GM18867 (cell line): ENCODE measurements around the gene BRSK2.
"Not testable (repeated sequence)": the region's sequence is repeated elsewhere in the genome, so short reads cannot be mapped to it uniquely, and the experiment has no call there.

ENCODE experiments used
- ATAC-seq: cut with Tn5 transposase; IDR thresholded peaks from one replicate; pipeline ENCODE4 v1.9.1; 2021; ENCODE audit warnings: mild to moderate bottlenecking, moderate library complexity; ENCODE audit not compliant: unreplicated experiment

The BRSK2 gene

GRCh38 chr11:1406571-1407485 lies 17.1 kb downstream of the BRSK2 start:
- ATAC-seq, result no peak

GRCh38 chr11:1407668-1408067 lies 17.9 kb downstream of the BRSK2 start:
- ATAC-seq, result no peak

DNA sequence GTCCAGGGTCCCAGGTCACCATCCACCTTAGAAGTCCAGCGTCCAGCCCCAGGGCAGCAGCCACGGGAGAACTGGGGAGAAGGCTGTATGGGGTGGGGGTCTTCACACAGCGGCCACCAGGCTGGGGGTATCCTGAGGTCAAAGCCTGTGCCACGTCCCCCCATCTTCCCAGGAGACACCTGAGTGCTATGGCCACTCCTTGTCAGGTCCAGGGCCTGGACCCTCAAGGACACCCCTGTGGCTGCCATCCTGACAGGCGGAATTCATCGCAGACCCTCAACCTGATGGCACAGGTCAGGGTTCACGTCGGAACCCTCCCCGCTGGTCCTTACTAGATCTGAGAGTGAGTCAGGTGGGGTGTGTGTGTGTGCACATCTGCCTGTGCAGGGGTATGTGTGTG lies 18.6 kb downstream of the BRSK2 start:
- ATAC-seq, result no peak

DNA sequence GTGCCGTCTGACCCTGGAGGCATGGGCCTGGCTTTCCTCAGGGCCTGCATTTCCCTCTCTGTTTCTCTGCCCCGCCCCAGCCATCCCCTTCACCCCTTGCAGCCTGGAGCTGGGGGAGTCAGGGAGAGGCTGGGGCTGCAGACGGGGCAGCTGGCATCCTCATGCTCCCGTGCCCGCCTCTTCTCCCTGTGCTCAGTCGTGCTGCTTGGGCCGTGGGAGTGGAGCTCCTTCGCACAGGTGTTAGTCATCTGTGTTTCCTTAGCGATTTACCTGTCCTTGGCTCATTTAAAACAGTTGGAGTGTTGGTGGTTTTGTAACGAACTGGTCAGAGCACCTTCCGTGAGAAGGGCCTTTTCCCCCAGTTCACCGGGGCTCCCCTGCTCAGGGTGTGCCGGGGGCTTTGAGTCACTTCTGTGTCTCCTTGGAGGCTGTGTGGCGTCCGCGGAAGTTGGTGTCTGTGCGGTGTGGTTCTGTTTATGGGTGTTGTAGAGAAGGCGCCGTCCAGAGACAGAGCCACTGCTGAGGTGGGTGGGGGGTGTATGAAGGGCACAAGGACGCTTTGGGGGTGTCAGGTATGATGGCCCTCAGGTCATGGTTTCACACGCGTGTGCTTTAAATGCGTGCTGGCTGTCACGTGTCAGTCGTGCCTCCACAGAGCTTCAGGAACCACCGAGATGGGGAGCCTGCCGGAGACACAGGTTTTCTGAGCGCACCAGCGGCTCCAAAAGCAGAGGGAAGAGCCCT lies 19.5 kb downstream of the BRSK2 start:
- ATAC-seq, result no peak

GRCh38 chr11:1409852-1410125 lies 20.1 kb downstream of the BRSK2 start:
- not testable (repeated sequence) for ATAC-seq

DNA sequence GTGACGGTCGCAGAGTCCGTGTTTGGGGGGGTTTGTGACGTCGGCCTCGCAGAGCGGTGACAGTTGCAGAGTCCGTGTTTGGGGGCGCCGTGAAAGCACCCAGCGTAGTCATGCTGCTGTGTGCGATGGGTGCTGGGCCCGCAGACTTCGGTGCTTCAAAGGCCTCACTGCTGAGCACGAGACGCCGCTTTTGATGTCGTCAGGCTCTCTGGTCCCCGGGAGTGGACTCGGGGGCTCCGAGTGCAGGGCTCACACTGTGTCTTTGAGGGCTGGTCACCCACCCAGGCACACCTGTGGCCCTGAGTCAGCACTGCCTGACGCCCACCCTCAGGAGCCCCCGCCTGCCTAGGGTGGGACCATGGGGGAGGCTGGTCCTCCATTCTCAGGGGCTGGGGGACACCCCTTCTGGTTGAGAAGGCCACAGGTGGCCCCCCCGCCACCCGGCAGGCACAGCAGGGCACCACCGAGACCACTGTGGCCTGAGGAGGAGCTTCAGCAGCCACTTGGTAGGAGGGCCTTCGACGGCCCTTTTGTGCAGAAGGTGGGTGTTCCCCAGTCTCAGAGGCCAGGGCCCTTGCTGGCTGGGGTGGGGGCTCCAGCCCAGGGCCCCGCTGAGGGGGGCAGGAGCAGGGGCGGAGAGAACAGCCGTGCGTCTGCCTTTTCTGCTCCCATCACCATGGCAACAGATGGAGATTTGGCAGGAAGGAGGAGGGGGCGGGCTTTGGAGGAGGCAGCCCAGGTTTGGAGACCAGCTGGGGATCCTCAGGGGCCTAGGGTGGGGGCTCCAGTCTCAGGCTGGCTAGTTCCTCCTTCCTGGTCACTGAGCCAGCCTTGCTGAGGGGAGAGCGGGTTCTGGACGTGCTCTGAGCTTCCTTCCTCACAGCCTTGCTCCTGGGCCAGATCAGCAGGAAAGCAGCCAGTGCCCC lies 20.9 kb downstream of the BRSK2 start:
- ATAC-seq, result no peak

DNA sequence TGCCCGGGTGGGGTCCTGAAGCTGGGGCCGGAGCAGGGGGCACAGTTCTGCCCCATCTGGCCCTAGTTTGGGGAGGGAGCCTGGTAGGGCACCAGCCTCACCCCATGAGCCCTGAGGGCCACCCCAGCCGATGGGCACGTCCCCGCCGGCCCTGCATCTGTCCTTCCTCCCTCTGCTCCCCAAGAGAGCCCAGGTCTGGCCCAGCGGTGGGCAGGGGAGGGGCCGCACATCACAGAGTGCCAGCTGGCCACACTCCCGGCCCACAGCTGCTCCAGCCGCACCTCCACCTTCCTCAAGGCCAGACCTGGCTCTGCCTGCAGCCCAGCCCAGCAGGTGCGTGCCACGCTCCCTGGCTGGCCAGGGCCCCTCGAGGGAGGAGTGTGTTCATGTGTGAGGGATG lies 21.6 kb downstream of the BRSK2 start:
- ATAC-seq, result no peak

- ATAC-seq, result not testable (repeated sequence)
These were observed 22.0 kb downstream of the BRSK2 start for GRCh38 chr11:1411739-1412138.

DNA sequence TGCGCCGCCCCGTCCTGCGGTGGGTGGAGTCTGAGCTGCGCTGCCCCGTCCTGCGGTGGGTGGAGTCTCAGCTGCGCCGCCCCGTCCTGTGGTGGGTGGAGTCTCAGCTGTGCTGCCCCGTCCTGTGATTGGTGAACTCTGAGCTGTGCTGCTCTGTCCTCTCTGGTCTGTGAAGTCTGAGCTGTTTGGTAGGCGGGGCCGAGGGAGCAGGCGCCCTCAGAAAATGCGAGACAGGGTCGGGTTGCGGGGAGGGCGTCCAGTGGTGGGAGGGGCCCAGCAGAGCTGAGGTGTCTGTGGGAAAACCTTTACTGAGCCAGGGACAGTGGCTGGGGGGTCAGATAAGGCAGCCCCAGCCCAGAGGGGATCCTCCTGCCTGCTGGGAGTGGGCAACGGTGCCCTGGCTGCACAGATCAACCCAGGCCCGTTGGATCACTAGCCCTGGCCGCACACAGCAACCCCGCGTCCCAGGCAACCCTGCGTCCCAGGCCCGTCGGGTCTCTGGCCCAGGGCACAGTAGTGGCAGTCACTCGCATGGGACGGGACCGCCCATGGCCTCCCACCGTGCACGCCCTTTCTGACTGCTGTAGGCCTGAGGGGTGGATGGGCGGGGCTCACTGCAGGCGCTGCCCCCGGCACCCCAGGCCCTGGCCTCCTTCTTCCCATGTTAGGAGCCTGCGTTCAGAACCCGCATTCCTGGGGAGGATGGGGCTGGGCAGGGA lies 22.8 kb downstream of the BRSK2 start:
- ATAC-seq, result no peak

GRCh38 chr11:1414650-1415049 lies 24.9 kb downstream of the BRSK2 start:
- no peak for ATAC-seq

- ATAC-seq, result no peak
These were observed 25.9 kb downstream of the BRSK2 start for GRCh38 chr11:1415631-1416030.

DNA sequence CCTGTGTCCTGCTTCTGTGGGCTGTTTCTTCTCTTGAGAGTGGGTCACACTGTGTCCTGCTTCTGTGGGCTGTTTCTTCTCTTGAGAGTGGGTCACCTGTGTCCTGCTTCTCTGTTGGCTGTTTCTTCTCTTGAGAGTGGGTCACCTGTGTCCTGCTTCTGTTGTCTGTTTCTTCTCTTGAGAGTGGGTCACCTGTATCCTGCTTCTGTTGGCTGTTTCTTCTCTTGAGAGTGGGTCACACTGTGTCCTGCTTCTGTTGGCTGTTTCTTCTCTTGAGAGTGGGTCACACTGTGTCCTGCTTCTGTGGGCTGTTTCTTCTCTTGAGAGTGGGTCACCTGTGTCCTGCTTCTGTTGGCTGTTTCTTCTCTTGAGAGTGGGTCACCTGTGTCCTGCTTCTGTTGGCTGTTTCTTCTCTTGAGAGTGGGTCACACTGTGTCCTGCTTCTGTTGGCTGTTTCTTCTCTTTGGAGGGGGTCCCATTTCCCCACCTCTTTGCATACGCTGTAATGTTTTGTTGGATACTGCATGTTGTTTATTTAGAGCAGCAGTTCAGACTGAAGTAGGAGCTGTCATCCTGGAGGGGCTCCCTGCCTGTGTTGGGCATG lies 28.6 kb downstream of the BRSK2 start:
- ATAC-seq, result not testable (repeated sequence)

GRCh38 chr11:1419811-1420210 lies 30.1 kb downstream of the BRSK2 start:
- no peak for ATAC-seq

- ATAC-seq, result no peak
These were observed 31.6 kb downstream of the BRSK2 start for GRCh38 chr11:1421291-1421690.

- ATAC-seq, result no peak
These were observed 32.7 kb downstream of the BRSK2 start for GRCh38 chr11:1422481-1422880.

DNA sequence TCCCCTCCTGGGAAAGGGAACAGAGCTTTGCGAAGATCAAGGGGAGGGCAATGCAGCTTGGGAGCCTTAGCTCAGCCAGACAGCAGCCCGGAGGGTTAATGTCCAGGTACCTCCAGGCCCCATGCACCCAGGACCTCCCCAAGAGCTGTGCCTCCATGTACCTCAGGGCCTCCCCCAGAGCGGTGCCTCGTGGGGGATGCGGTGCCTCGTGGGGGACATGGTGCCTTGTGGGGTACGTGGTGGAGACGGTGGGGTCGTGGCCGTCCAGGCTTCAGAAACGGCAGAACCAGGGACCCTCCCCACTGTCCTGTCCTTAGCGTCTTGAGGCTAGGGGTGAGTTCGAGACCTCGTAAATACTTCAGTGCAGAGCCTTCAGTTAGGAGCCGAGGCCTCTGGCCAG lies 33.2 kb downstream of the BRSK2 start:
- no peak for ATAC-seq

DNA sequence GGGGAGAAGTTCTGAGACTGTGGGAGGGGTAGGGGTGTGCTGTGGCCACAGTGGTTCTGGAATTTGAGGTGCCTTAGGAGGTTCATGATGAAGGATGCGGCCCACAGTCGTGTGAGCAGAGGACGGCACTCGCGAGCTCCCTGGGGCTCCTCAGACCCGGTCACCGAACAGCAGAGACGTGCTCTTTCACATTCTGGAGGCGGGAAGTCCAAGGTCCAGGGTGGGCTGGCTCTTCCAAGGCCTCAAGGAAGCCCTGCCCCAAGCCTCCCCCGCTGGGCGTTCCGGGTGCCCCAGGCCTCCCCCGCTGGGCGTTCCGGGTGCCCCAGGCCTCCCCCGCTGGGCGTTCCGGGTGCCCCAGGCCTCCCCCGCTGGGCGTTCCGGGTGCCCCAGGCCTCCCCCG lies 33.7 kb downstream of the BRSK2 start:
- ATAC-seq, result not testable (repeated sequence)

GRCh38 chr11:1425006-1425405 lies 35.3 kb downstream of the BRSK2 start:
- ATAC-seq, result no peak

DNA sequence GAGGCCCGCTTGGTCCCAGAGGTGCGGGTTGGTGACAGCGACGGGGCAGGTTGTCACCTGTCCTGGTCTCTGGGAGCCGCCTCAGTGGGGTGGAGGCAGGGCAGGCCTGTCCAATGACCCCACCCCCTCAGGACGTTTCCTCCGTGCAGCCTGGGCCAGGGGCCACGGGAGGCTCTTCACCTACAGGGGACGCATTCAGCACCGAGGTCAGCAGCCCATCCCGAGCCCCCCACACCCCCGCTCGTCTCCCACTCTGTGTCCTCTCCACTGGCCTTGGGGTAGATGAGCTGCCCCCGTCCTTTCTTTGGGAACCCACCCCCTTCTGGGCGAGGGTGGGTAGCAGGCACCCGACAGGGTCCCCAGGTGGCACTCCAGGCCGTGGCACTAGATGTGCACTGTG lies 35.7 kb downstream of the BRSK2 start:
- ATAC-seq, result no peak

GRCh38 chr11:1428762-1429316 lies 39.1 kb downstream of the BRSK2 start:
- ATAC-seq, result no peak
